HepG2 (cell line): ENCODE results near the gene CDK11B. TPM values are rescaled to one million over a fixed set of nuclear protein-coding genes. Genes with fewer than 3 reads are reported as not detected.
"Not testable (repeated sequence)": the region's sequence is repeated elsewhere in the genome, so short reads cannot be mapped to it uniquely, and the experiment has no call there.

Source experiments
- ATAC-seq: fragments of 200-7000 bp; cut with Tn5 transposase; 3 replicates; pipeline ENCODE4 v1.9.1; 2020; ENCODE audit warnings: mild to moderate bottlenecking, moderate library complexity
- BruUV-seq: library from RNA; stranded (reverse); fragments of 400-500 nt; replicated peaks from 2 replicates; lab custom pipeline; 2021; lab: Mats Ljungman, UMichigan
- CTCF ChIA-PET: fragments of 300-600 bp; formaldehyde crosslinking; extraction: SDS; loops from one replicate; lab custom pipeline; 2021; ENCODE audit warnings: low total read pairs, inconsistent platforms, low intra/inter-chr PET ratio; lab: Yijun Ruan, JAX
- POLR2A ChIA-PET: fragments of 350-600 bp; sonication (Branson Sonifier 250); formaldehyde crosslinking; loops from one replicate; lab custom pipeline; 2020; ENCODE audit warnings: antibody characterized with exemption, inconsistent platforms; lab: Yijun Ruan, JAX
- DNase-seq: peaks from one replicate; pipeline ENCODE4 v3.0.0-alpha.2; 2015; ENCODE audit warnings: low spot score
- FAIRE-seq: peaks from 3 replicates; lab custom pipeline; 2011; peaks lifted over from hg19 to GRCh38; lab: Jason Lieb, UNC
- H2AFZ ChIP-seq: one replicate; pipeline ENCODE4 v1.6.1; 2011; ENCODE audit warnings: low read length, inconsistent platforms
- H3K27ac ChIP-seq: fragments of 300-600 bp; 3 replicates; pipeline ENCODE4 v1.8.0; 2011; ENCODE audit warnings: mixed run types, mild to moderate bottlenecking, mixed read lengths, low read length, inconsistent platforms; ENCODE audit not compliant: insufficient read depth; ENCODE audit errors: extremely low read length
- H3K27me3 ChIP-seq, 2 experiments: fragments of 200-600 bp in 1 of 2; 2 replicates in 1 of 2; 3 replicates in 1 of 2; pipeline versions ENCODE4 v1.6.0 to v1.8.0; 2011; ENCODE audit warnings: low read length in 2 of 2, mild to moderate bottlenecking in 2 of 2, moderate library complexity in 2 of 2, inconsistent platforms in 1 of 2; ENCODE audit not compliant: insufficient read depth in 2 of 2, control insufficient read depth in 1 of 2
- H3K36me3 ChIP-seq, 2 experiments: fragments of 200-600 bp in 1 of 2; replicated peaks in 1 of 2; 2 replicates in 1 of 2; 3 replicates in 1 of 2; pipeline versions ENCODE4 v1.5.1 to v1.8.0; 2011; ENCODE audit warnings: low read length in 2 of 2, inconsistent platforms in 1 of 2; ENCODE audit not compliant: insufficient read depth in 2 of 2, control insufficient read depth in 1 of 2
- H3K4me1 ChIP-seq: 2 replicates; pipeline ENCODE4 v1.5.1; 2012; ENCODE audit warnings: low read length, inconsistent platforms; ENCODE audit not compliant: insufficient read depth
- H3K4me2 ChIP-seq: 2 replicates; pipeline ENCODE4 v1.6.0; 2011; ENCODE audit warnings: low read depth, low read length, inconsistent platforms
- H3K4me3 ChIP-seq, 3 experiments: fragments of 200-600 bp in 1 of 3; sonication (generic), shearing (Covaris generic) in 1 of 3; replicated peaks in 1 of 3; 2 replicates each; pipeline ENCODE4 v1.5.1; 2011 to 2016; ENCODE audit warnings: low read length in 3 of 3, inconsistent platforms in 2 of 3, low read depth in 2 of 3, mild to moderate bottlenecking in 2 of 3, control low read depth in 1 of 3, mixed read lengths in 1 of 3; ENCODE audit not compliant: insufficient read depth in 1 of 3
- H3K79me2 ChIP-seq: one replicate; pipeline ENCODE4 v1.6.1; 2011; ENCODE audit warnings: low read length, inconsistent platforms; ENCODE audit not compliant: insufficient read depth
- H3K9ac ChIP-seq: 2 replicates; pipeline ENCODE4 v1.6.0; 2011; ENCODE audit warnings: mild to moderate bottlenecking, low read depth, low read length, inconsistent platforms; ENCODE audit not compliant: insufficient read depth
- H3K9me3 ChIP-seq: 2 replicates; pipeline ENCODE4 v1.5.1; 2012; ENCODE audit warnings: mild to moderate bottlenecking, low read length
- H4K20me1 ChIP-seq: 2 replicates; pipeline ENCODE4 v1.6.0; 2011; ENCODE audit warnings: inconsistent platforms, mild to moderate bottlenecking, low read length, moderate library complexity; ENCODE audit not compliant: insufficient read depth
- GATAD1 ChIP-seq: IDR thresholded peaks from 2 replicates; pipeline ENCODE4 v1.6.1; 2016; ENCODE audit warnings: missing genetic modification reagents, missing compliant biosample characterization
- HDAC1 ChIP-seq: sonication (generic); formaldehyde crosslinking; IDR thresholded peaks from 2 replicates; pipeline ENCODE4 v1.5.1; 2020; ENCODE audit warnings: mild to moderate bottlenecking, missing genetic modification reagents
- KDM2A ChIP-seq: sonication (generic); formaldehyde crosslinking; IDR thresholded peaks from 2 replicates; pipeline ENCODE4 v1.4.0; 2020; ENCODE audit warnings: low read depth, missing genetic modification reagents, borderline replicate concordance
- MED1 ChIP-seq: sonication (generic); formaldehyde crosslinking; IDR thresholded peaks from 2 replicates; pipeline ENCODE4 v1.4.0; 2020; ENCODE audit warnings: missing genetic modification reagents
- PHF8 ChIP-seq: sonication (generic); formaldehyde crosslinking; IDR thresholded peaks from 2 replicates; pipeline ENCODE4 v1.5.0; 2020; ENCODE audit warnings: missing genetic modification reagents
- RBFOX2 ChIP-seq: fragments of 200-400 bp; formaldehyde crosslinking; IDR thresholded peaks from 2 replicates; pipeline ENCODE4 v1.6.1; 2017; ENCODE audit warnings: low read depth, mild to moderate bottlenecking, low read length
- SAP130 ChIP-seq: IDR thresholded peaks from 2 replicates; pipeline ENCODE4 v1.6.1; 2016; ENCODE audit warnings: low read depth
- SOX13 ChIP-seq, 3 experiments: fragments of 450-650 bp in 1 of 3; sonication (generic) in 1 of 3; formaldehyde crosslinking in 1 of 3; IDR thresholded peaks in 2 of 3; conservative IDR thresholded peaks in 1 of 3; 2 replicates each; pipeline versions ENCODE4 v1.5.0 to v1.6.1; 2016 to 2020; ENCODE audit warnings: antibody characterized with exemption in 1 of 3, mild to moderate bottlenecking in 1 of 3, missing compliant biosample characterization in 1 of 3, missing genetic modification reagents in 1 of 3, moderate library complexity in 1 of 3
- TBX2 ChIP-seq: sonication (generic); formaldehyde crosslinking; IDR thresholded peaks from 2 replicates; pipeline ENCODE4 v1.5.0; 2020; ENCODE audit warnings: missing genetic modification reagents, mild to moderate bottlenecking, borderline replicate concordance
- ZFX ChIP-seq: sonication (generic); formaldehyde crosslinking; IDR thresholded peaks from 2 replicates; pipeline ENCODE4 v1.4.0; 2020; ENCODE audit warnings: mild to moderate bottlenecking, low read depth, missing genetic modification reagents, moderate library complexity
- ZFY ChIP-seq: sonication (generic); formaldehyde crosslinking; IDR thresholded peaks from 2 replicates; pipeline ENCODE4 v1.4.0; 2020; ENCODE audit warnings: missing genetic modification reagents
- ZSCAN21 ChIP-seq: sonication (generic); formaldehyde crosslinking; IDR thresholded peaks from 2 replicates; pipeline ENCODE4 v1.8.0; 2022; ENCODE audit warnings: mild to moderate bottlenecking, missing genetic modification reagents, moderate library complexity, borderline replicate concordance
- WGBS: methylation state at CpG from one replicate; pipeline ENCODE4 v1.1.6; 2017; ENCODE audit warnings: low lambda C conversion rate; 5-methylcytosine and 5-hydroxymethylcytosine counted together
- in situ Hi-C: cut with HindIII; loops from 2 replicates; pipeline ENCODE4 v1.10.0; 2017; ENCODE audit warnings: low pct_unique_long_range_greater_than_20kb; ENCODE audit not compliant: extremely low pct_ligation_motif_present
- intact Hi-C: fragments of 100-400 bp; cut with micrococcal nuclease; formaldehyde crosslinking; loops from one replicate; pipeline ENCODE4 v1.10.0; 2022; ENCODE audit not compliant: unreplicated experiment
- polyA plus RNA-seq, 8 experiments: library from polyadenylated mRNA; depleted of rRNA in 3 of 8; stranded (reverse) in 7 of 8; unstranded in 1 of 8; fragments of >200 nt; fragmentation: Illumina TruSeq in 4 of 8; extraction: Trizol in 4 of 8; gene quantifications; 2 replicates each; pipeline versions ENCODE4 v1.2.1 to v1.2.3, GENCODE V29; 2011 to 2016; ENCODE audit warnings: low read depth in 4 of 8, missing spikeins in 1 of 8, mixed read lengths in 1 of 8; ENCODE audit not compliant: insufficient read depth in 1 of 8
- total RNA-seq, 5 experiments: library from RNA; depleted of rRNA; stranded (reverse); fragments of >200 nt; fragmentation: Illumina TruSeq; extraction: Trizol; gene quantifications; 2 replicates each; pipeline ENCODE4 v1.2.3, GENCODE V29; 2016; ENCODE audit warnings: low read depth in 1 of 5
- TF ChIP-seq, protein P1 (sequence below): sonication (generic); formaldehyde crosslinking; IDR thresholded peaks from 2 replicates; pipeline ENCODE4 v1.4.0; 2020; ENCODE audit warnings: mild to moderate bottlenecking, missing genetic modification reagents
- TF ChIP-seq, protein P2 (sequence below), 2 experiments: sonication (generic) in 1 of 2; formaldehyde crosslinking in 1 of 2; IDR thresholded peaks; 2 replicates each; pipeline versions ENCODE4 v1.4.0 to v1.6.1; 2018 to 2020; ENCODE audit warnings: missing genetic modification reagents in 2 of 2, borderline replicate concordance in 1 of 2, low read depth in 1 of 2, mild to moderate bottlenecking in 1 of 2, missing biosample characterization in 1 of 2
- TF ChIP-seq, protein P3 (sequence below): sonication (generic); formaldehyde crosslinking; IDR thresholded peaks from 2 replicates; pipeline ENCODE4 v1.5.1; 2020; ENCODE audit warnings: mild to moderate bottlenecking, missing genetic modification reagents, moderate library complexity

Gene CDK11B
- total and polyA plus RNA-seq, 2 of the 13 experiments (the other 11 are each of a cell fraction or from before 2014, with no cell fraction given): 3.6 to 15.1 TPM

DNA sequence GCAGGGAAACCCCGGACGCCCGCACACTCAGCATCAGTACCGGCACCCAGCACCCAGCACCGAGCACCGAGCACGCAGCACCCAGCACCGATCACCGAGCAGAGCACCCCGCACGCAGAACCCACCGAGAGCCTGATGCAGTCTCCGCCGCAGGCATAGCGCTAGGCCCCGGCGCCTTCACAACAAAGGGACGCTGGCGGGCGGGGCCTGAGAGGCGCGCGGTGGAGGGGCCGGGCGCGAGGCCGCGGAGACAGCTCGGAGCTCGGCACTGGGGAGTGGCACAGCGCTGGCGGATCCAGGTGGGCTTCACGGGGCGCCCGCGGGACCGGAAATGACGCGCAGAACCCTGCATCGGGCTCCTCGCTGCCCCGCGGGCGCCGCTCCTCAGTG, 33.5 kb upstream of the CDK11B start:
- ATAC-seq: peak; percentile 82
- H3K4me3 ChIP-seq: peak overlapping the region; percentile 30 to 63 (median 60); a peak in 4 of 6 replicates
- peak overlapping the region; percentile 76 for H3K27ac ChIP-seq
- H3K9ac ChIP-seq: peak overlapping the region; percentile 56; the same call in 1 of the 2 replicates
- intact Hi-C loops; POLR2A ChIA-PET; FAIRE-seq; H3K36me3 ChIP-seq; H3K9me3 ChIP-seq; H3K4me1 ChIP-seq; H3K27me3 ChIP-seq; BruUV-seq; in situ Hi-C loops; CTCF ChIA-PET; H3K79me2 ChIP-seq; H4K20me1 ChIP-seq; H3K4me2 ChIP-seq; H2AFZ ChIP-seq; TF ChIP-seq SOX13 (IDR thresholded peaks at IDR 0.05): not testable (repeated sequence)
- peak; percentile 23 for DNase-seq
- 0% methylated on average over 2 of the region's 45 CpGs for WGBS
- TF ChIP-seq RBFOX2 (peak; percentile 62), GATAD1 (CRISPR knock-in tag) (peak; percentile 38; the same call in 1 of the 2 replicates), SOX13 (CRISPR knock-in tag; conservative IDR thresholded peaks at IDR 0.05 in 1 of 2, IDR thresholded peaks at IDR 0.05 in 1 of 2) (peak in 1 of 2 experiments; percentile 23; a peak in 1 of 4 replicates), TBX2 (0 out of 2 replicates have a peak, but pooled peaks have one; percentile 21), ZSCAN21 (CRISPR knock-in tag) (peak; percentile 100), ZFY (peak; percentile 74), SAP130 (CRISPR knock-in tag) (peak; percentile 72), PHF8 (CRISPR knock-in tag) (peak; percentile 61), ZFX (CRISPR knock-in tag) (peak; percentile 81), MED1 (CRISPR knock-in tag) (peak; percentile 2; the same call in 1 of the 2 replicates), HDAC1 (peak; percentile 39; the same call in 1 of the 2 replicates), KDM2A (CRISPR knock-in tag) (peak; percentile 15; the same call in 1 of the 2 replicates)
- TF ChIP-seq, protein P1, sequence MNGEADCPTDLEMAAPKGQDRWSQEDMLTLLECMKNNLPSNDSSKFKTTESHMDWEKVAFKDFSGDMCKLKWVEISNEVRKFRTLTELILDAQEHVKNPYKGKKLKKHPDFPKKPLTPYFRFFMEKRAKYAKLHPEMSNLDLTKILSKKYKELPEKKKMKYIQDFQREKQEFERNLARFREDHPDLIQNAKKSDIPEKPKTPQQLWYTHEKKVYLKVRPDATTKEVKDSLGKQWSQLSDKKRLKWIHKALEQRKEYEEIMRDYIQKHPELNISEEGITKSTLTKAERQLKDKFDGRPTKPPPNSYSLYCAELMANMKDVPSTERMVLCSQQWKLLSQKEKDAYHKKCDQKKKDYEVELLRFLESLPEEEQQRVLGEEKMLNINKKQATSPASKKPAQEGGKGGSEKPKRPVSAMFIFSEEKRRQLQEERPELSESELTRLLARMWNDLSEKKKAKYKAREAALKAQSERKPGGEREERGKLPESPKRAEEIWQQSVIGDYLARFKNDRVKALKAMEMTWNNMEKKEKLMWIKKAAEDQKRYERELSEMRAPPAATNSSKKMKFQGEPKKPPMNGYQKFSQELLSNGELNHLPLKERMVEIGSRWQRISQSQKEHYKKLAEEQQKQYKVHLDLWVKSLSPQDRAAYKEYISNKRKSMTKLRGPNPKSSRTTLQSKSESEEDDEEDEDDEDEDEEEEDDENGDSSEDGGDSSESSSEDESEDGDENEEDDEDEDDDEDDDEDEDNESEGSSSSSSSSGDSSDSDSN (CRISPR knock-in tag): 0 out of 2 replicates have a peak, but pooled peaks have one; percentile 32
- TF ChIP-seq, protein P2, sequence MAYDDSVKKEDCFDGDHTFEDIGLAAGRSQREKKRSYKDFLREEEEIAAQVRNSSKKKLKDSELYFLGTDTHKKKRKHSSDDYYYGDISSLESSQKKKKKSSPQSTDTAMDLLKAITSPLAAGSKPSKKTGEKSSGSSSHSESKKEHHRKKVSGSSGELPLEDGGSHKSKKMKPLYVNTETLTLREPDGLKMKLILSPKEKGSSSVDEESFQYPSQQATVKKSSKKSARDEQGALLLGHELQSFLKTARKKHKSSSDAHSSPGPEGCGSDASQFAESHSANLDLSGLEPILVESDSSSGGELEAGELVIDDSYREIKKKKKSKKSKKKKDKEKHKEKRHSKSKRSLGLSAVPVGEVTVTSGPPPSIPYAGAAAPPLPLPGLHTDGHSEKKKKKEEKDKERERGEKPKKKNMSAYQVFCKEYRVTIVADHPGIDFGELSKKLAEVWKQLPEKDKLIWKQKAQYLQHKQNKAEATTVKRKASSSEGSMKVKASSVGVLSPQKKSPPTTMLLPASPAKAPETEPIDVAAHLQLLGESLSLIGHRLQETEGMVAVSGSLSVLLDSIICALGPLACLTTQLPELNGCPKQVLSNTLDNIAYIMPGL (CRISPR knock-in tag; IDR thresholded peaks at IDR 0.05; ENCODE audit: borderline replicate concordance in 1 of 2, low read depth in 1 of 2): peak in 1 of 2 experiments; percentile 50; a peak in 1 of 4 replicates
- TF ChIP-seq, protein P3, sequence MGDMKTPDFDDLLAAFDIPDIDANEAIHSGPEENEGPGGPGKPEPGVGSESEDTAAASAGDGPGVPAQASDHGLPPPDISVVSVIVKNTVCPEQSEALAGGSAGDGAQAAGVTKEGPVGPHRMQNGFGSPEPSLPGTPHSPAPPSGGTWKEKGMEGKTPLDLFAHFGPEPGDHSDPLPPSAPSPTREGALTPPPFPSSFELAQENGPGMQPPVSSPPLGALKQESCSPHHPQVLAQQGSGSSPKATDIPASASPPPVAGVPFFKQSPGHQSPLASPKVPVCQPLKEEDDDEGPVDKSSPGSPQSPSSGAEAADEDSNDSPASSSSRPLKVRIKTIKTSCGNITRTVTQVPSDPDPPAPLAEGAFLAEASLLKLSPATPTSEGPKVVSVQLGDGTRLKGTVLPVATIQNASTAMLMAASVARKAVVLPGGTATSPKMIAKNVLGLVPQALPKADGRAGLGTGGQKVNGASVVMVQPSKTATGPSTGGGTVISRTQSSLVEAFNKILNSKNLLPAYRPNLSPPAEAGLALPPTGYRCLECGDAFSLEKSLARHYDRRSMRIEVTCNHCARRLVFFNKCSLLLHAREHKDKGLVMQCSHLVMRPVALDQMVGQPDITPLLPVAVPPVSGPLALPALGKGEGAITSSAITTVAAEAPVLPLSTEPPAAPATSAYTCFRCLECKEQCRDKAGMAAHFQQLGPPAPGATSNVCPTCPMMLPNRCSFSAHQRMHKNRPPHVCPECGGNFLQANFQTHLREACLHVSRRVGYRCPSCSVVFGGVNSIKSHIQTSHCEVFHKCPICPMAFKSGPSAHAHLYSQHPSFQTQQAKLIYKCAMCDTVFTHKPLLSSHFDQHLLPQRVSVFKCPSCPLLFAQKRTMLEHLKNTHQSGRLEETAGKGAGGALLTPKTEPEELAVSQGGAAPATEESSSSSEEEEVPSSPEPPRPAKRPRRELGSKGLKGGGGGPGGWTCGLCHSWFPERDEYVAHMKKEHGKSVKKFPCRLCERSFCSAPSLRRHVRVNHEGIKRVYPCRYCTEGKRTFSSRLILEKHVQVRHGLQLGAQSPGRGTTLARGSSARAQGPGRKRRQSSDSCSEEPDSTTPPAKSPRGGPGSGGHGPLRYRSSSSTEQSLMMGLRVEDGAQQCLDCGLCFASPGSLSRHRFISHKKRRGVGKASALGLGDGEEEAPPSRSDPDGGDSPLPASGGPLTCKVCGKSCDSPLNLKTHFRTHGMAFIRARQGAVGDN: peak; percentile 66
